ENCODE data around the gene CYP2F1. TPM values are rescaled to one million over a fixed set of nuclear protein-coding genes. Genes with fewer than 3 reads are reported as not detected.
"Not testable (repeated sequence)": the region's sequence is repeated elsewhere in the genome, so short reads cannot be mapped to it uniquely, and the experiment has no call there.

CYP2F1 gene
- total RNA-seq, 1 experiment from 2014 or later: not detected

DNA sequence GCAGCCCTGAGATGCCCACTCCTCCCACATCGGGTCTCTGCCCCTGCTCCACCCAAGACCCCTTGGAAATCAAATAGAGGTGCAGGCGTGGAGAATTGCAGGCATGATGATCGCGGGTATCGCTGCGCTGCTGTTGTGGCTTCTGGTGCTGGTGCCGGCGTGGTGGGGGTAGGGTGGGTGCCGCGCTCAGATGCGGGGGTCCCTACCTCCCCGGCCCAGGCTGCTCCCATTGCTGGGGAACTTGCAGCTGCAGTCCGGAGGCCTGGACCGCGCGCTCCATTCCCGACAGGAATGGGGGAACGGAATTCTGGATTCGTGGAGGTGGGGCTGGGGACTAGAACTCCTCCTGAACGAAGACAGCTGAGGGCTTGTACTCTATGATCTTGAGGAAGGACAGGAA lies 20.4 kb downstream of the CYP2F1 start:
- no peak overlapping the region for H3K4me2 ChIP-seq (ENCODE audit: low read length)
- no peak overlapping the region for H2AFZ ChIP-seq (ENCODE audit: low read depth, low read length, poor library complexity, severe bottlenecking)
- no peak overlapping the region for H3K27ac ChIP-seq (ENCODE audit: low read depth, low read length)
- CTCF ChIA-PET: no interaction called here
- H3K79me2 ChIP-seq (ENCODE audit: insufficient read depth, low read length): no peaks in the 10 kb centered on the region
- H3K9me3 ChIP-seq (ENCODE audit: control insufficient read depth in 1 of 2, insufficient read depth in 1 of 2, low read depth in 1 of 2, low read length in 2 of 2): no peaks in the 10 kb centered on the region
- H3K36me3 ChIP-seq (ENCODE audit: control insufficient read depth in 1 of 2, insufficient read depth in 2 of 2, low read length in 2 of 2): no peaks in the 10 kb centered on the region
- H3K4me3 ChIP-seq (replicated peaks in 1 of 2; ENCODE audit: low read depth in 1 of 2, low read length in 2 of 2): no peak overlapping the region
- no TSS peak for BruUV-seq (replicated peaks)
- POLR2A ChIA-PET: no interaction called here
- no peaks in the 10 kb centered on the region for H3K27me3 ChIP-seq (ENCODE audit: insufficient read depth, low read length)
- TF ChIP-seq RAD21 (IDR thresholded peaks at IDR 0.05; ENCODE audit: low read depth) (no peak), CBX3 (IDR thresholded peaks at IDR 0.05; ENCODE audit: low read depth) (no peak), EZH2phosphoT487 (IDR thresholded peaks at IDR 0.05; ENCODE audit: borderline replicate concordance) (no peak), YY1 (IDR thresholded peaks at IDR 0.05; ENCODE audit: extremely low read depth, insufficient replicate concordance, low read depth, low read length) (no peak), ELF1 (IDR thresholded peaks at IDR 0.05; ENCODE audit: borderline replicate concordance, low read depth) (no peak), ZNF274 (IDR thresholded peaks at IDR 0.05; ENCODE audit: low read depth, low read length) (no peak), ZFX (IDR thresholded peaks at IDR 0.05) (no peak), SRF (IDR thresholded peaks at IDR 0.05; ENCODE audit: low read depth) (no peak), CEBPB (IDR thresholded peaks at IDR 0.05; ENCODE audit: low read depth) (no peak), JUND (IDR thresholded peaks at IDR 0.05) (no peak), TCF7L2 (IDR thresholded peaks at IDR 0.05; ENCODE audit: borderline replicate concordance, extremely low read depth, insufficient read depth, insufficient read length) (no peak), SIN3A (IDR thresholded peaks at IDR 0.05; ENCODE audit: low read depth) (no peak)
- TF ChIP-seq, protein P1, sequence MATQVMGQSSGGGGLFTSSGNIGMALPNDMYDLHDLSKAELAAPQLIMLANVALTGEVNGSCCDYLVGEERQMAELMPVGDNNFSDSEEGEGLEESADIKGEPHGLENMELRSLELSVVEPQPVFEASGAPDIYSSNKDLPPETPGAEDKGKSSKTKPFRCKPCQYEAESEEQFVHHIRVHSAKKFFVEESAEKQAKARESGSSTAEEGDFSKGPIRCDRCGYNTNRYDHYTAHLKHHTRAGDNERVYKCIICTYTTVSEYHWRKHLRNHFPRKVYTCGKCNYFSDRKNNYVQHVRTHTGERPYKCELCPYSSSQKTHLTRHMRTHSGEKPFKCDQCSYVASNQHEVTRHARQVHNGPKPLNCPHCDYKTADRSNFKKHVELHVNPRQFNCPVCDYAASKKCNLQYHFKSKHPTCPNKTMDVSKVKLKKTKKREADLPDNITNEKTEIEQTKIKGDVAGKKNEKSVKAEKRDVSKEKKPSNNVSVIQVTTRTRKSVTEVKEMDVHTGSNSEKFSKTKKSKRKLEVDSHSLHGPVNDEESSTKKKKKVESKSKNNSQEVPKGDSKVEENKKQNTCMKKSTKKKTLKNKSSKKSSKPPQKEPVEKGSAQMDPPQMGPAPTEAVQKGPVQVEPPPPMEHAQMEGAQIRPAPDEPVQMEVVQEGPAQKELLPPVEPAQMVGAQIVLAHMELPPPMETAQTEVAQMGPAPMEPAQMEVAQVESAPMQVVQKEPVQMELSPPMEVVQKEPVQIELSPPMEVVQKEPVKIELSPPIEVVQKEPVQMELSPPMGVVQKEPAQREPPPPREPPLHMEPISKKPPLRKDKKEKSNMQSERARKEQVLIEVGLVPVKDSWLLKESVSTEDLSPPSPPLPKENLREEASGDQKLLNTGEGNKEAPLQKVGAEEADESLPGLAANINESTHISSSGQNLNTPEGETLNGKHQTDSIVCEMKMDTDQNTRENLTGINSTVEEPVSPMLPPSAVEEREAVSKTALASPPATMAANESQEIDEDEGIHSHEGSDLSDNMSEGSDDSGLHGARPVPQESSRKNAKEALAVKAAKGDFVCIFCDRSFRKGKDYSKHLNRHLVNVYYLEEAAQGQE (IDR thresholded peaks at IDR 0.05; ENCODE audit: low read depth): no peak
- TF ChIP-seq, protein P2, sequence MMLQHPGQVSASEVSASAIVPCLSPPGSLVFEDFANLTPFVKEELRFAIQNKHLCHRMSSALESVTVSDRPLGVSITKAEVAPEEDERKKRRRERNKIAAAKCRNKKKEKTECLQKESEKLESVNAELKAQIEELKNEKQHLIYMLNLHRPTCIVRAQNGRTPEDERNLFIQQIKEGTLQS (IDR thresholded peaks at IDR 0.05): no peak
- TF ChIP-seq, protein P3, sequence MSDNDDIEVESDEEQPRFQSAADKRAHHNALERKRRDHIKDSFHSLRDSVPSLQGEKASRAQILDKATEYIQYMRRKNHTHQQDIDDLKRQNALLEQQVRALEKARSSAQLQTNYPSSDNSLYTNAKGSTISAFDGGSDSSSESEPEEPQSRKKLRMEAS (IDR thresholded peaks at IDR 0.05): no peak
- intact Hi-C loops (cut with micrococcal nuclease): no loop called here
- peaks cover 6 to 13% of the 10 kb centered on the region in 2 experiments; a peak in 1 of 4 replicates for H3K4me1 ChIP-seq (ENCODE audit: control insufficient read depth in 1 of 2, insufficient read depth in 2 of 2, low read length in 2 of 2)
- H3K9ac ChIP-seq (ENCODE audit: low read length): no peak overlapping the region
- RAD21 ChIA-PET (ENCODE audit: low non-redundant PET in 1 of 2, low total read pairs in 2 of 2, uncharacterized antibody in 2 of 2, unreplicated experiment in 2 of 2): no interaction called here
- ATAC-seq: no peak
- DNase-seq (ENCODE audit: low read depth, low spot score): no peak
- no peaks in the 10 kb centered on the region for H3K9me2 ChIP-seq (ENCODE audit: insufficient read depth)
- H4K20me1 ChIP-seq (ENCODE audit: insufficient read depth): no peaks in the 10 kb centered on the region

DNA sequence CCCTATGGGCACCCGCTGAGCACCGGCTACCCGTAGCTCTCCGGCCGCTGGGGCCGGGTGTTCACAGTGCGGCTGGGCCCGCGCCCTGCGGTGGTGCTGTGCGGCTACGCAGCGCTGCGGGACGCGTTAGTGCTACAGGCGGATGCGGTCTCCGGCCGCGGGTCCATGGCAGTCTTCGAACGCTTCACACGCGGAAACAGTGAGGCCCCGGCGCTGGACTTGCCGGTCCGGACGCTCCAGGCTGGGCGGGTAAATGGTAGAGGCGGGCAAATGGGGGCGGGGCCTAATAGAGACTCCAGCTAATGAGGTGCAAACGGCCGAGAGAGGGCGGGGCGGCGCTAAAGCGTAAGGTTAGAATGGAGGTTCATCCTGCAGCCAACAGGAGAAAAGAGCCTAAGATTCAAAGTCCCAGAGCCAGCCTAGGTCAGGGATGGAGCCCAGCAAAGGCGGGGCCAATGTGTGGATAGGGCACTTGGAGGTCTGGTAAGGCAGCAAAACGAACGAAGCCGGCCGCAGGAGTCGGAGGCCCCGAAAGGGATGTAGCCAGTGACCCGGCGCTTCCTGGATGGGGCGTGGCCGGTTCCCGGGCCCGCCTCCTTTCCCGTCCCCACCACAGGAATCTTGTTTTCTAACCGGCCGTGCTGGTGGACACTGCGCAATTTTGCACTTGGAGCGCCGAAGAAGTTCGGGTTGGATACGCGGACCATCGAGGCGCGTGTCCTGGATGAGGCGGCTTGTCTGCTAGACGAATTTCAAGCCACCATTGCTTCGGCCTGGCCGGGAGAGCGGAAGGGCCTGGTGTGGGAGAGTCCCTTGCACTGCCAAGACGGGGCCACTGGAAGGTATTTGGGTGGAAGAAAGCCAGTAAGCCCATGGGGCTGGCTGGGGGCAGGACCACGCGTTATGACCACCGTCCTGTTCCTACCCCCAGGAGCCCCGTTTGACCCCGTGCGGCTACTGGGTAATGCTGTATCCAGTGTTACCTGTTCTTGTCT lies 21.5 kb downstream of the CYP2F1 start:
- H3K9me2 ChIP-seq (ENCODE audit: insufficient read depth); H4K20me1 ChIP-seq (ENCODE audit: insufficient read depth); POLR2A ChIA-PET; H3K36me3 ChIP-seq (ENCODE audit: control insufficient read depth in 1 of 2, insufficient read depth in 2 of 2, low read length in 2 of 2); H3K79me2 ChIP-seq (ENCODE audit: insufficient read depth, low read length); H2AFZ ChIP-seq (ENCODE audit: low read depth, low read length, poor library complexity, severe bottlenecking); RAD21 ChIA-PET (ENCODE audit: low non-redundant PET in 1 of 2, low total read pairs in 2 of 2, uncharacterized antibody in 2 of 2, unreplicated experiment in 2 of 2); intact Hi-C loops (cut with micrococcal nuclease); H3K27ac ChIP-seq (ENCODE audit: low read depth, low read length); H3K9me3 ChIP-seq (ENCODE audit: control insufficient read depth in 1 of 2, insufficient read depth in 1 of 2, low read depth in 1 of 2, low read length in 2 of 2); BruUV-seq (replicated peaks); H3K9ac ChIP-seq (ENCODE audit: low read length); CTCF ChIA-PET; DNase-seq (ENCODE audit: low read depth, low spot score); H3K27me3 ChIP-seq (ENCODE audit: insufficient read depth, low read length): not testable (repeated sequence)
- ATAC-seq: peak; percentile 97
- Histone ChIP-seq H3K4me1 (ENCODE audit: control insufficient read depth in 1 of 2, insufficient read depth in 2 of 2, low read length in 2 of 2) (peaks cover 6 to 13% of the 10 kb centered on the region in 2 experiments; a peak in 1 of 4 replicates), H3K4me2 (ENCODE audit: low read length) (peak overlapping the region; percentile 59), H3K4me3 (replicated peaks in 1 of 2; ENCODE audit: low read depth in 1 of 2, low read length in 2 of 2) (peak overlapping the region; percentile 39 to 40)
